Trophoblast cell (in vitro differentiated cells and primary cell): ENCODE measurements around the gene TRIM71.
A peak's percentile ranks its signal among the peaks of the same experiment; 100 is the strongest.

ENCODE experiments used
- DNase-seq, 2 donors: peaks; one replicate each; pipeline ENCODE4 v3.0.0-alpha.2; 2016
- H2AFZ ChIP-seq: 2 replicates; pipeline ENCODE4 v1.6.1; 2013; ENCODE audit warnings: low read length, moderate library complexity, mild to moderate bottlenecking; ENCODE audit not compliant: insufficient read depth, poor library complexity
- H2AK5ac ChIP-seq: 2 replicates; pipeline ENCODE4 v1.6.1; 2013; ENCODE audit warnings: mild to moderate bottlenecking, low read length
- H2BK120ac ChIP-seq: 2 replicates; pipeline ENCODE4 v1.6.1; 2013; ENCODE audit warnings: low read length, mild to moderate bottlenecking, moderate library complexity; ENCODE audit not compliant: insufficient read depth, poor library complexity
- H2BK12ac ChIP-seq: 2 replicates; pipeline ENCODE4 v1.6.1; 2013; ENCODE audit warnings: mild to moderate bottlenecking, low read length, moderate library complexity
- H2BK5ac ChIP-seq: 2 replicates; pipeline ENCODE4 v1.6.1; 2013; ENCODE audit warnings: low read length, low read depth, moderate library complexity, mild to moderate bottlenecking; ENCODE audit not compliant: poor library complexity
- H3K14ac ChIP-seq: 2 replicates; pipeline ENCODE4 v1.6.1; 2013; ENCODE audit warnings: mild to moderate bottlenecking, low read length
- H3K18ac ChIP-seq: 2 replicates; pipeline ENCODE4 v1.6.1; 2013; ENCODE audit warnings: mild to moderate bottlenecking, low read length
- H3K23ac ChIP-seq: 2 replicates; pipeline ENCODE4 v1.6.1; 2013; ENCODE audit warnings: low read length
- H3K27ac ChIP-seq: 2 replicates; pipeline ENCODE4 v1.5.1; 2013; ENCODE audit warnings: low read depth, mild to moderate bottlenecking, inconsistent platforms, low read length, moderate library complexity
- H3K27me3 ChIP-seq: 2 replicates; pipeline ENCODE4 v1.6.1; 2013; ENCODE audit warnings: inconsistent platforms, mild to moderate bottlenecking, low read length, moderate library complexity; ENCODE audit not compliant: insufficient read depth
- H3K36me3 ChIP-seq, 2 experiments: 1 replicate in 1 of 2; 2 replicates in 1 of 2; pipeline ENCODE4 v1.6.1; 2013; ENCODE audit warnings: low read length in 2 of 2, mild to moderate bottlenecking in 2 of 2, moderate library complexity in 1 of 2; ENCODE audit not compliant: insufficient read depth in 2 of 2, control insufficient read depth in 1 of 2
- H3K4ac ChIP-seq: 2 replicates; pipeline ENCODE4 v1.6.1; 2013; ENCODE audit warnings: low read depth, mild to moderate bottlenecking, low read length, moderate library complexity
- H3K4me1 ChIP-seq, 2 experiments: 1 replicate in 1 of 2; 2 replicates in 1 of 2; pipeline ENCODE4 v1.6.1; 2013; ENCODE audit warnings: low read length in 2 of 2, mild to moderate bottlenecking in 2 of 2, moderate library complexity in 1 of 2; ENCODE audit not compliant: insufficient read depth in 2 of 2, control insufficient read depth in 1 of 2
- H3K4me2 ChIP-seq: 2 replicates; pipeline ENCODE4 v1.6.1; 2013; ENCODE audit warnings: inconsistent platforms, mild to moderate bottlenecking, low read length, moderate library complexity
- H3K4me3 ChIP-seq: 2 replicates; pipeline ENCODE4 v1.5.1; 2013; ENCODE audit warnings: mild to moderate bottlenecking, low read depth, low read length, inconsistent platforms
- H3K79me1 ChIP-seq: one replicate; pipeline ENCODE4 v1.6.1; 2013; ENCODE audit warnings: low read length
- H3K79me2 ChIP-seq: 2 replicates; pipeline ENCODE4 v1.6.1; 2013; ENCODE audit warnings: low read length, mild to moderate bottlenecking; ENCODE audit not compliant: control insufficient read depth, insufficient read depth, poor library complexity
- H3K9ac ChIP-seq: 2 replicates; pipeline ENCODE4 v1.6.1; 2013; ENCODE audit warnings: mild to moderate bottlenecking, low read length
- H3K9me3 ChIP-seq: 2 replicates; pipeline ENCODE4 v1.6.1; 2013; ENCODE audit warnings: low read depth, mild to moderate bottlenecking, control low read depth, inconsistent platforms, low read length; ENCODE audit not compliant: insufficient read depth
- H4K12ac ChIP-seq: 2 replicates; pipeline ENCODE4 v1.6.1; 2013; ENCODE audit warnings: low read depth, mild to moderate bottlenecking, low read length, moderate library complexity
- H4K8ac ChIP-seq: 2 replicates; pipeline ENCODE4 v1.6.1; 2013; ENCODE audit warnings: low read depth, mild to moderate bottlenecking, low read length, moderate library complexity
- H4K91ac ChIP-seq: one replicate; pipeline ENCODE4 v1.6.1; 2013; ENCODE audit warnings: low read depth, mild to moderate bottlenecking, low read length, moderate library complexity
- WGBS: extraction: QIAGEN DNeasy Blood & Tissue Kit; methylation state at CpG from one replicate; pipeline ENCODE4 v1.1.7; 2013; ENCODE audit warnings: missing lambda C conversion rate; ENCODE audit not compliant: insufficient read length, insufficient coverage; ENCODE audit errors: extremely low coverage; 5-methylcytosine and 5-hydroxymethylcytosine counted together

Gene TRIM71

DNA sequence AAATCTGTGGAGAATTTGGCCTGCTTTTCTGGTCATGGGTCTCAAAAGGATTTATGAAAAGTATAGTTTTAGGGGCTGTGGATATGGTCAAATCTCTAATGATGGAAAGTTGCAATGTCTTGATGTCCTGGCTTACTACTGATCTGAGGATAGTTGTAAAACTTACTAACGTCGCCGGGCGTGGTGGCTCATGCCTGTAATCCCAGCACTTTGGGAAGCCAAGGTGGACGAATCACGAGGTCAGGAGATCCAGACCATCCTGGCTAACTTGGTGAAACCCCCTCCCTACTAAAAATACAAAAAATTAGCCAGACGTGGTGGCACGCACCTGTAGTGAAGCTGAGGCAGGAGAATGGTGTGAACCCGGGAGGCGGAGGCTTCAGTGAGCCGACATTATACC, 19.6 kb downstream of the TRIM71 start:
- no peaks in the 10 kb centered on the region for H3K36me3 ChIP-seq
- no peak overlapping the region for H3K18ac ChIP-seq
- H3K4me3 ChIP-seq = no peak overlapping the region
- H2AFZ ChIP-seq = no peak overlapping the region
- H2BK120ac ChIP-seq = no peak overlapping the region
- H2BK12ac ChIP-seq = peak overlapping the region; percentile 36
- peak overlapping the region; percentile 57 for H2BK5ac ChIP-seq
- H3K14ac ChIP-seq = no peak overlapping the region
- no peak overlapping the region for H2AK5ac ChIP-seq
- peak overlapping the region; percentile 75 for H3K27ac ChIP-seq
- H3K9me3 ChIP-seq = no peaks in the 10 kb centered on the region
- H3K79me1 ChIP-seq = peaks cover 13% of the 10 kb centered on the region
- peaks cover 25% of the 10 kb centered on the region for H3K79me2 ChIP-seq
- peak overlapping the region; percentile 51 for H4K91ac ChIP-seq
- peak overlapping the region; percentile 27 for H3K4ac ChIP-seq
- H3K4me2 ChIP-seq = peak overlapping the region; percentile 39
- no CpG with 5 or more reads among the region's 11 CpGs for WGBS
- H3K9ac ChIP-seq = no peak overlapping the region
- no peaks in the 10 kb centered on the region for H3K27me3 ChIP-seq
- peak overlapping the region; percentile 29 for H4K8ac ChIP-seq
- no peak overlapping the region for H3K23ac ChIP-seq
- peaks cover 27 to 37% of the 10 kb centered on the region in 2 experiments for H3K4me1 ChIP-seq
- no peak for DNase-seq
- H4K12ac ChIP-seq = no peak overlapping the region

DNA sequence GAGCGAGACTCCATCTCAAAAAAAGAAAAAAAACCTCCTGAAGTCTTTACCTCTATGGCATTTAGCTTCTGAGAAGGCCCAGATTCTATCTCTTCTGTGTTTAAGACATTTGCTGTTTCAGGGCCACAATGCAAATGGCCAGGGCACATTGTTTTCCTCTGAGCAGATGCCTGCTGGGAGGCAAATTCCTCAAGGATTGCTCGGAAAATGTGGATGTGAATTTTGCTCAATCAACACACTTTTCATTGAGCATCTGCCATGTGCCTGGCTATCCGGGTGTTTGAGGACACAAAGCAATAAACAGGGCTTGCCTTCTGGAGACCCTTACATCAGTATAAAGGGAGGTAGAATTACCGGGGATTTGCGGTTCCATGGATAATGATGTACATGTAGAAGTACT, 20.0 kb downstream of the TRIM71 start:
- WGBS = no CpG with 5 or more reads among the region's 5 CpGs

GRCh38 chr3:32839714-32840085, 21.9 kb downstream of the TRIM71 start:
- no peak for DNase-seq
- peak overlapping the region; percentile 66 for H3K27ac ChIP-seq
- no peaks in the 10 kb centered on the region for H3K27me3 ChIP-seq
- H2BK12ac ChIP-seq = peak overlapping the region; percentile 18
- no peak overlapping the region for H4K12ac ChIP-seq
- H3K4me2 ChIP-seq = no peak overlapping the region
- peak overlapping the region; percentile 1 for H3K23ac ChIP-seq
- peak overlapping the region; percentile 31 for H4K91ac ChIP-seq
- peak overlapping the region; percentile 86 for H2BK5ac ChIP-seq
- no peaks in the 10 kb centered on the region for H3K36me3 ChIP-seq
- peaks cover 13% of the 10 kb centered on the region for H3K79me1 ChIP-seq
- no peak overlapping the region for H2AFZ ChIP-seq
- H3K4me1 ChIP-seq = peaks cover 42 to 56% of the 10 kb centered on the region in 2 experiments
- H4K8ac ChIP-seq = no peak overlapping the region
- H3K9me3 ChIP-seq = no peaks in the 10 kb centered on the region
- peak overlapping the region; percentile 68 for H2BK120ac ChIP-seq
- no peak overlapping the region for H3K4me3 ChIP-seq
- no peak overlapping the region for H2AK5ac ChIP-seq
- no peak overlapping the region for H3K14ac ChIP-seq
- H3K9ac ChIP-seq = no peak overlapping the region
- peak overlapping the region; percentile 90 for H3K4ac ChIP-seq
- peak overlapping the region; percentile 72 for H3K18ac ChIP-seq
- WGBS = no CpG with 5 or more reads among the region's 4 CpGs
- peaks cover 30% of the 10 kb centered on the region for H3K79me2 ChIP-seq

More for the DNA sequence above, 20.0 kb downstream of the TRIM71 start:
- H3K4me1 ChIP-seq = peaks cover 31 to 41% of the 10 kb centered on the region in 2 experiments
- H4K8ac ChIP-seq = no peak overlapping the region
- no peak overlapping the region for H2AFZ ChIP-seq
- peaks cover 13% of the 10 kb centered on the region for H3K79me1 ChIP-seq
- H3K4me3 ChIP-seq = no peak overlapping the region
- no peak overlapping the region for H4K12ac ChIP-seq
- no peak overlapping the region for H2BK120ac ChIP-seq
- H3K79me2 ChIP-seq = peaks cover 29% of the 10 kb centered on the region
- H3K36me3 ChIP-seq = no peaks in the 10 kb centered on the region
- no peak overlapping the region for H3K4ac ChIP-seq
- no peak overlapping the region for H3K9ac ChIP-seq
- H3K23ac ChIP-seq = no peak overlapping the region
- H3K4me2 ChIP-seq = peak overlapping the region; percentile 39
- H3K14ac ChIP-seq = no peak overlapping the region
- no peaks in the 10 kb centered on the region for H3K9me3 ChIP-seq
- peak overlapping the region; percentile 75 for H3K27ac ChIP-seq
- peak; percentile 89 to 98 for DNase-seq
- peak overlapping the region; percentile 57 for H2BK5ac ChIP-seq
- H2AK5ac ChIP-seq = no peak overlapping the region
- no peak overlapping the region for H2BK12ac ChIP-seq
- no peaks in the 10 kb centered on the region for H3K27me3 ChIP-seq
- no peak overlapping the region for H3K18ac ChIP-seq
- peak overlapping the region; percentile 51 for H4K91ac ChIP-seq

DNA sequence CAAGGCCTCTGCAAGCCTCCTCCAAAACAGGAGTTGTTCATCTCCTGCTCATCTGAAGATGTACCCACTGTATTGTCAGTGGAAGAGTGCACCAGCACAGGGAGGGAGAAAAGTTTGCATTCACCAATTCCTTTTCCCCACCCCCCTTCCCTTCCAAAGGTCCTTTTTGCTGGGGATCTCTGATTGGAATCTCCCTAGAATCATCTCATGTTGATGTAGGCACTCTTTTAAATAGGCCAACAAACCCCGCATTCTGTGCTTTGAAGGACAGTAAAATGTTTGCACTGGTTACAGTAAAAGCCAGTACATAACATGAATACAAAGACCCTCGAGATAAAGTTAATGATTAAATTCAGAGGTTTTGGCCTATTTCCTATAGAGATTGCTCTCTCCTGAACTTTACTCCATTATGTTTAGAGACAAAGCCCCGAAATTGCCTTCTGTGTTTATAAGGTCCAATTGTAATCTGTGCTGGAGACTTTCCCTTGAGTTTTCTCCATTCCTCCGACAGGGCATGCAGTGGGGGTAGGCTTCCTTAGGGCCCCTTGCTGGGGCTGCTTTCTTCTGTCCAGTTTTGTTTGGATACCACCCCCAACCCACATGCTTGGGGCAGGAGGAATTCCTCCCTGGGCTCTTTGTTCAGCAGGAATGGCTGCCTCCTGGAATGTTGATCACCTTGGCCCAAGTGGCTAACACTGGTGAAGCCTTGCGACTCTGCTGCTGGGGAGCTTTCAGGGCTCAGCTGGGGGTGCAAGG, 22.5 kb downstream of the TRIM71 start:
- no peaks in the 10 kb centered on the region for H3K27me3 ChIP-seq
- H3K23ac ChIP-seq = peak overlapping the region; percentile 1
- H2BK120ac ChIP-seq = peak overlapping the region; percentile 83
- H3K79me1 ChIP-seq = peaks cover 15% of the 10 kb centered on the region
- peak overlapping the region; percentile 92 for H3K4ac ChIP-seq
- peaks cover 31% of the 10 kb centered on the region for H3K79me2 ChIP-seq
- peaks cover 47 to 61% of the 10 kb centered on the region in 2 experiments for H3K4me1 ChIP-seq
- peak overlapping the region; percentile 40 for H3K4me2 ChIP-seq
- no CpG with 5 or more reads among the region's 5 CpGs for WGBS
- H2BK5ac ChIP-seq = peak overlapping the region; percentile 86
- H4K91ac ChIP-seq = peak overlapping the region; percentile 70
- peak overlapping the region; percentile 45 for H2AFZ ChIP-seq
- peak overlapping the region; percentile 30 for H2AK5ac ChIP-seq
- H3K36me3 ChIP-seq = no peaks in the 10 kb centered on the region
- no peak overlapping the region for H3K4me3 ChIP-seq
- H3K27ac ChIP-seq = peak overlapping the region; percentile 66
- no peak overlapping the region for H4K12ac ChIP-seq
- no peaks in the 10 kb centered on the region for H3K9me3 ChIP-seq
- H3K9ac ChIP-seq = no peak overlapping the region
- peak overlapping the region; percentile 79 for H3K18ac ChIP-seq
- DNase-seq = no peak
- peak overlapping the region; percentile 83 for H3K14ac ChIP-seq
- peak overlapping the region; percentile 18 for H2BK12ac ChIP-seq
- peak overlapping the region; percentile 80 for H4K8ac ChIP-seq
